AML-193 (cell line): ENCODE results near the gene VPREB1.
"Not testable (repeated sequence)": the region's sequence is repeated elsewhere in the genome, so short reads cannot be mapped to it uniquely, and the experiment has no call there.

Experiments
- DNase-seq, 2 experiments: peaks; one replicate each; lab custom pipeline; 2025; lab: John Stamatoyannopoulos, UW

The VPREB1 gene

DNA sequence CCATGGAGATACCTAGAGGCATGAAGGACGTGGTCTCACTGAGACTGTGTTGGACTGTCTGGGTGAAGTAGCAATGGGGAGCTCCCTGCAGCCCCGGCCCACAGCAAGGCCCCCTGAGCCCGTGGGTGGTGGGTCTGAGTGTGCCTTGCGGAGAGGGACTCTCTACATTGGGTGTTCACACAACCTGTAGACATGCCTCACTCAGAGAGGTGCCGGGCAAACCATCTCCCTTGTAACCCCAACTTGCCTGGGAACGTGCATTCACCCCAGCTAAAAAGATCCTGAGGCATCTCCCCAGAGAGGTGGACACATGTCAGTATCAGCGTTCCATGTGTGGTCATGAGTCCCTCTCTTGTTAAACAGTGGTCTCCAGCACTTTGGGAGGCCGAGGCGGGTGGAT lies 2.1 kb downstream of the VPREB1 start:
- DNase-seq = no peak

DNA sequence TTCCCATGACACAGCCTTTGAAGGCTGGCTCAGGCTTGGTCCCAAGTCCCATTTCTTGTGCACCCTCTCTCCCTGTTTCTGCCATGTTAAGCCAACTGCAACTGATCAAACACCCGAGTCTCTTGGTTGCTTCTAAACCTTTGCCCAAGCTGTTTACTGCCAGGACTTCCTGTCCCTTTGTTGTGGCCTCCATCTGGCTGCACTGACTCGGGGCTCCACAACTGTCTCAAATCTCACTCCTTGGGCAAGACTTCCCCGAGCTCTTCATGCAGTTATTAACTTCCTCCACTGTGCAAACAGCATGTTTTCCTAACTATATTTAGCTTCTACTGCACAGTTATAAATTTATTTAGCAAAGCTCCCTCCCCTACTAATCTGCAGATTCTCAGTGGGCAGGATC lies 4.3 kb downstream of the VPREB1 start:
- peak in 1 of 2 experiments; percentile 2 for DNase-seq

DNA sequence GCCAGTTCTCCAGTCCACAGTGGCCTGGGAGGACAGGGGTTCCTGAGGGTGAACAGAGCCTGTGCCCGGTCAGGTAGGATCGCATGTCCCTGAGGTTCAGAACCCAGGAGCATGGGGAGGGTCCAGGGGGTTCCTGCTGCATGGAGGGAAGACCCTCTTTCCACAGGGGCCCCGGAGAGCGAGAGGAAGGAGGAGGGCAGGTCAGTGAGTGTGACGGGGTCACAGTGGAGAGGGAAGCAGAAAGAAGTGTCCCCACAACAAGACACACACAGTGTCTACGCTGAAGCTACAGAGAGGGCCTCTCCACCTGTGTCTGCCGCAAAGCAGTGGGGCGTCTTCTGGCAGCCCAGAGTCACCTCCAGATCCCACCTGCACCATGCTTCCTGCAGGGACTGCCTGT lies 6.1 kb downstream of the VPREB1 start:
- DNase-seq = not testable (repeated sequence)

DNA sequence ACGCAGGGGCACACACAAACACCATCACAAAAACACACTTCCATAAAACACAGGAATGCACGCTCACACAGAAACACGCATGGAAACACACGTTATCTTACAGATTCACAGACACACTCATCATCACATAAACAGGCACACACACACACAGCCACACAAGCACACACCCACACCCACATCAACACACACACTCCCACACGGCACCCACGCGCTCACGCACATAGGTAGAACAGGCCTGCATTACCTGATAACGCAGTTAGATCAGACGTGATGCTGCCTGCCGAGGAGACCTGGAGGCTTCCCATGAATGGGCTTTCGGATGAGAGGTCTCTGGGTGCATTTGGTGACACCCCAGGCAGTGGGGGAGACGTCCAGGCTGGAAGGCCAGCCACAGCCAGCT lies 11.5 kb downstream of the VPREB1 start:
- DNase-seq = not testable (repeated sequence)

DNA sequence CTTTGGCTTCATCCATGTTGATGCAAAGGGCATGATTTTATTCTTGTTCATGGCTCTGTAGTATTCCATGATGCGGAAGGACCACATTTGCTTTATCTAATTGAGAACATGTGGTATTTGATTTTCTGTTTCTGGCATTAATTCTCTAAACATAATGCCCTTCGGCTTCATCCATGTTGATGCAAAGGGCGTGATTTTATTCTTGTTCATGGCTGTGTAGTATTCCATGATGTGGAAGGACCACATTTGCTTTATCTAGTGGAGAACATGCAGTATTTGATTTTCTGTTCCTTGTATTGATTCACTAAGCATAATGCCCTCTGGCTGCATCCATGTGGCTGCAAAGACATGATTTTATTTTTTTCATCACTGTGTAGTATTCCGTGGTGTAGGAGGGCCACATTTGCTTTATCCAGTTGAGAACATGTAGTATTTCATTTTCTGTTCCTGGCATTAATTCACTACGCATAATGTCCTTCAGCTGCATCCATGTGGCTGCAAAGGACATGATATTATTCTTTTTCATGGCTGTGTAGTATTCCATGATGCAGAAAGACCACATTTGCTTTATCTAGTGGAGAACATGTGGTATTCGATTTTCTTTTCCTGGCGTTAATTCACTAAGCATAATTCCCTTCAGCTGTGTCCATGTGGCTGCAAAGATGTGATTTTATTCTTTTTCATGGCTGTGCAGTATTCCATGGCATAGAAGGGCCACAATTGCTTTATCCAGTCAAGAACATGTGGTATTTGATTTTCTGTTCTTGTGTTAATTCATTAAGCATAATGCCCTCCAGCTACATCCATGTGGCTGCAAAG lies 14.2 kb downstream of the VPREB1 start:
- DNase-seq = not testable (repeated sequence)

DNA sequence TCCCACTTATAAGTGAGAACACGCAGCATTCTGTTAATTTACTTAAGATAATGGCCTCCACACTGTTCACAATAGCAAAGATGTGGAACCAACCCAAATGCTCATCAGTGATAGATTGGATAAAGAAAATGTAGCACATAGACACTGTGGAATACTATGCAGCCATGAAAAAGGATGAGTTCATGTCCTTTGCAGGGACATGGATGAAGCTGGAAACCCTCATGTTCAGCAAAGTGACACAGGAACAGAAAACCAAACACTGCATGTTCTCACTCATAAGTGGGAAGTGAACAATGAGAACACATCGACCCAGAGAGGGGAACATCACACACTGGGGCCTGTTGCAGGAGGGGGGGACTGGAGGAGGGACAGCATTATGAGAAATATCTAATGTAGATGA lies 15.6 kb downstream of the VPREB1 start:
- DNase-seq = not testable (repeated sequence)

DNA sequence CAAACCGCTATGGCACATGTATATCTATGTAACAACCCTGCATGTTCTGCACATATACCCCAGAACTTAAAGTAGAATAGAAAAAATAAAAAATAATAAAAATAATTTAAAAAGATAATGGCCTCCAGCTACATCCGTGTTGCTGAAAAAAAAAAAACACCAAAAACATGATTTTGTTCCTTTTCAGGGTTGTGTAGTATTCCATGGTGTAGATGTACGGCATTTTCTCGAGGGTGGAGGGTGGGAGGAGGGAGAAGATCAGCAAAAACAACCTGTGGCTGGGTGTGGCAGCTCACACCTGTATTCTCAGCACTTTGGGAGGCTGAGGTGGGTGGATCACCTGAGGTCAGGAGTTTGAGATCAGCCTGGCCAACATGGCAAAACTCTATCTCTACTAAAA lies 16.0 kb downstream of the VPREB1 start:
- not testable (repeated sequence) for DNase-seq

DNA sequence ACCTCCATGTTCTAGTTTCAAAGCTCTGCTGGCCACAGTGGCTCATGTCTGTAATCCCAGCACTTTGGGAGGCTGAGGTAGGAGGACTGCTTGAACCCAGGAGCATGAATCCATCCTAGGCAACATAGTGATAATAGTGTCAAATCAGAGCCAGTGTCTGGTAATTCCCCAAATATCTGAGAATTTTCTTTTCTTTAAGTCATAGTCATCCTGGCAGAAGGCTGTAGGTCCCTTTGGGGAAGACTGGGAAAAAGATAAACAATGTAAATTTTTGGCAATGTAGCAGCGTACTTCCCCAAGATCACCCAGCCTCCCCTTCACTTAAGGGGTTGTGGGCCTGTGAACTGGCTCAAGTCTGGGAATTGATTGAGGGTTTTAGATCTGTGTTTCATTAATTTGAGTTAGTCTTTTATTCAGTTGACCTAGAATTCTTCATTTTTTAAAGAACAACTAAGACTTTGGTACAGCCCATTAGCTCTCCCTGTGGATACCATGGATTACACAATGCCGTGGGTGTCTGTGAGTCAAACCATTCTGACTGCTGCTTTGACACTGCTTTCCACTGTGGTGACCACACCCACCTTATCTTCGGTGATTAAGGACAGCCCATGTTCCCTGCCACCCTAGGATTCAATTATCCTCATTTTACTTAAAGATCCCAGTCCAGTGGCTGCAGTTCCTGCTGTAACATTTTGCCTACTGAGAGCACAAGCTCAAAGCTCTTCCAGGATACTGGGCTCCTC lies 17.9 kb downstream of the VPREB1 start:
- DNase-seq = not testable (repeated sequence)

DNA sequence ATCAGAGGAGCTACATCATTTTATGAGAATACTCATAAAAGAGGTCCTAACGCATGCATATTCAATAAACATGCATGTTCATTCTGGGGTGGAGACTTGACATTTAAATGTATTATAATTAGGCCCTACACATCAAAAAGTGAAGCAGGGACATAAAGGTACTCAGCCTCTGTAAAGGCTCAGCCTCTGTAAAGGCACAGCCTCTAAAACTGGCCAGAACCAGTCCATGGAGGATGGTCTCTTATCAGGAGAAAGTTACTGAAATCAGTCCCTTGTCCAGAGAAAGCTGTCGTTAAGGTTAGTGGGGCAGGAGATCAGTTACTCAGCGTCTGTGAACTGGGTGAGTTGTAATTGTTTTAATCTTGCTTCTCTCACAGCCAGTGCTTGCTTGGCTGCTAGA lies 19.2 kb downstream of the VPREB1 start:
- not testable (repeated sequence) for DNase-seq

DNA sequence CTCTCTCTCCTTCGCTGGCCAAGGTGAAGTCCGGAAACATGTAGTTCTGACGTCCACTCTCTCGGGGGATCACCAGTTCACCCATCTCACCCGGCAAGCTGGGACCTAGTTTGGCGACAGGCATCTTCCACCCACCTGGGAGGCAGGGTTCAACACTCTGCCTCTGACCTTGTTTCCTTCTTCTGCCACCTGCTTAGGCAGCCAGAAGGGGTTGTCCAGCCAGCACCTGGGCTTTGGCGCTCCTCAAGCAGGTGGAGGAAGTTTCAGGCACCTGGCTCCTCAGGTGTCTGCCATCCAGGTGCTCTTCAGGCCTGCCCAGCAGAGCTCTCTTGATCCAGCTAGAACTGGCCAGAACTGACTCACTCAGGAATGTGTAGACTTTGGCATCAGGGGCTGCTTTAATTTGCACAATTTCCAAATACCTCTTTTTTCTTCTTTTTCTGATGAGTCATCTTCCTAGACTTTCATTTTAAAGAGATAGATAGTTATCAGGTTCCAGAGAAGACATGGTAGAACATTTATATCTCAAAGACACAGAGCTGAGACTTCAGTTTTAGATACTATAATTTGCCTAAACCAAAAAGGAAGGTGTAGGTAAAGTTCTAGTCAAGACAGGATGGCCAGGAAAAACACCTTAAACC lies 25.6 kb downstream of the VPREB1 start:
- not testable (repeated sequence) for DNase-seq

DNA sequence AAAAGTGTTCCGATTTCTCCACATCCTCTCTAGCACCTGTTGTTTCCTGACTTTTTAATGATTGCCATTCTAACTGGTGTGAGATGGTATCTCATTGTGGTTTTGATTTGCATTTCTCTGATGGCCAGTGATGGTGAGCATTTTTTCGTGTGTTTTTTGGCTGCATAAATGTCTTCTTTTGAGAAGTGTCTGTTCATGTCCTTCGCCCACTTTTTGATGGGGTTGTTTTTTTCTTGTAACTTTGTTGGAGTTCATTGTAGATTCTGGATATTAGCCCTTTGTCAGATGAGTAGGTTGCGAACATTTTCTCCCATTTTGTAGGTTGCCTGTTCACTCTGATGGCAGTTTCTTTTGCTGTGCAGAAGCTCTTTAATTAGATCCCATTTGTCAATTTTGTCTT lies 32.8 kb downstream of the VPREB1 start:
- DNase-seq = not testable (repeated sequence)

DNA sequence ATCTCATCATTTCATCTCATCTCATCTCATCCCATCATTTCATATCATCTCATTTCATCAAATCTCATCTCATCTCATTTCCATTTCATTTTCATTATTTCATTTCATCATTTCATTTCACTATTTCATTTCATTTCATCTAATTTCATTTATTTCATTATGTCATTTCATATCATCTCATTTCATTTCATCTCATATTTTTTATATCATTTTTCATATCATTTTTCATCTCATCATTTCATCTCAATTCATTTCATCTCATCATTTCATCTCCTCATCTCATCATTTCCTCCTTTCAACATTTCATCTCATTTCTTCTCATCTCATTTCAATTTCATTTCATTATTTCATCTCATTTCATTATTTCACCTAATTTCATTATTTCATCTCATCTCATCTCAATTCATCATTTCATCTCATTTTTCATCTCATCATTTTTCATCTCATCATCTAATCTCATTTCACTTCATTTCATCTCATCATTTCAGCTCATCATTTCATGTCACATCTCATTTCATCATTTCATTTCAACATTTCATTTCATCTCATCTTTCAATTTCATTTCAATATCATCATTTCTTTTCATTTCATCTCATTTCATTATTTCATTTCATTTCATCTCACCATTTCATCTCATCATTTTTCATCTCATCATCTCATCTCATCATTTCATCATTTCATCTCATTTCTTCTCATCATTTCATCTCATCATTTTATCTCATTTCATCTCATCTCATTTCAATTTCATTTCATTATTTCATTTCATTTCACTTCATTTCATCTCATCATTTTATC lies 40.6 kb downstream of the VPREB1 start:
- DNase-seq = not testable (repeated sequence)

DNA sequence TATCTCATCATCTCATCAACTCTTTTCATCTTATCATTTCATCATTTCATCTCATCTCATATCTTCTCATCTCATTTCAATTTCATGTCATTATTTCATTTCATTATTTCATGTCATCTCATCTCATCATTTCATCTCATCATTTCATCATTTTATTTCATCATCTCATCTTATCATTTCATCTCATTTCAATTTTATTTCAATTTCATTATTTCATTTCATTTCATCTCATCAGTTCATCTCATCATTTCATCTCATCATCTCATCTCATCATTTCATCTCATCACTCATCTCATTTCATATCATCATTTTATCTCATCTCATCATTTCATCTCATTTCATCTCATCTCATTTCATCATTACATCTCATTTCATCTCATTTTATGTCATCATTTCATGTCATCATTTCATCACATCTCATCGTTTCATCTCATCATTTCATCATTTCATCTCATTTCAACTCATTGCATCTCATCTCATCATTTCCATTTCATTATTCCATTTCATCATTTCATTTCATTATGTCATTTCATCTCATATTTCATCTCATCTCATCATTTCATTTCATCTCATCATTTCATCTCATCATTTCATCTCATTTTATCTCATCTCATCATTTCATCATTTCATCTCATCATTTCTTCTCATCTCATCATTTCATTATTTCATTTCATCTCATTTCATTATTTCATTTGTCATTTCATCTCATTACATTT lies 42.0 kb downstream of the VPREB1 start:
- not testable (repeated sequence) for DNase-seq

DNA sequence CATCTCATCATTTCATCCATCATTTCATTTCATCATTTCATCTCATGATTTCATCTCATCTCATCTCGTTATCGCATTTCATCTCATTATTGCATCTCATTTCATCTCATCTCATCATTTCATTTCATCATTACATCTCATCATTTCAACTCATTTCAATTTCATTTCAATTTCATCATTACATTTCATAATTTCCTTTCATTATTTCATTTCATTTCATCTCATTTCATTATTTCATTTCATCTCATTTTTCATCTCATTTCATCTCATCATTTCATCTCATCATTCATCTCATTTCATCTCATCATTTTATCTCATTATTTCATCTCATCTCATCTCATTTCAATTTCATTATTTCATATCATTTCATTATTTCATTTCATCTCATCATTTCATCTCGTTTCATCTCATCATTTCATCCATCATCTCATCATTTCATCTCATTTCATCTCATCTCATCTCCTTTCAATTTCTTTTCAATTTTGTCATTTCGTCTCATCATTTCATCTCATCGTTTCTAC lies 42.6 kb downstream of the VPREB1 start:
- not testable (repeated sequence) for DNase-seq

DNA sequence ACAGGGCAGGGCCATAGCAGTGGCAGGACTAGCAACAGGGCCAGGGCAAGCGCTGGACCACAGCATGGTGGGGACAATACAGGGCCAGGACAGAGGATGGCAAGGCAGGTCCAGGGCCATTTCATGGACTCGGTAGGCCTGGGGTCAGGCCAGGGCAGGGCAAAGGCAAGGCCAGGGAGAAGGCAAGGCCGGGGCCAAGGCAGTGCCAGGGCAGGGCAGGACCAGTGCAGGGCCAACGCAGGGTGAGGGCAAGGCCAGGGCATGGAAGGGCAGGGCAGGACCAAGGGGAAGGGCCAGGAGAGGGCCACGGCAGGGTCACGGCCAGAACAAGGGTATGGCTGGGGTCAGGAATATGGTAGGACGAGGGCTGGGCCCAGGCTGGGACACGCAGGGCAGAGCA lies 45.1 kb downstream of the VPREB1 start:
- DNase-seq = not testable (repeated sequence)

DNA sequence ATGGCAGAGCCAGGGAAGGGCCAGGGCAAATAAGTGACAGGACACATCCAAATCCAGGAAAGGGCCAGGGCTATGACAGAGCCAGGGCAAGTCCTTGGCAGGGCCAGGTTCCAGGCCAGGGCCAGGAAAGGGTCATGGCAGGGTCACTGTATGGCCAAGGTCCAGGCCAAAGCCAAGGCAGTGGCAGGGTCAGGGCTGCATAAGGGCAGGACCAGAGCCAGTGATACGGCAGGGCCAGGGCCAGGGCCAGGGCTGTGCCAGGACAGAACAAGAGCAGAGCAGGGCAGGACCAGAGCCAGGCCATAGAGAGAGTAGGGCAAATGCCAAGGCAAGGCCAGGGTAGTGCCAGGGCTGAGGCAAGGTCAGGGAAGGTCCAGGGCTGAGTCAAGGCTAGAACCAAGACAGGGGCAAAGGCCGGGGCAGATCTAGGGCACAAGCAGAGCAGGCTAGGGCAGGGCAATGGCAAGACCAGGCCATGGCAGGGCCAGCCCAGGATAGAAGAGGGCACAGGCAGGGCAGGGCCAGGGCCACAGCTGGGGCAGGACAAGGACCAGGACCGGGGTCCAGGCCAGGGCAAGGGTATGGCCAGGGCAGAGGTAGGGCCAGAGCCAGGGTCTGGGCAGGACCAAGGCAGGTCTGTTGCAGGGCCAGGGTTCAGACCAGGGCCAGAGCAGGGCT lies 46.7 kb downstream of the VPREB1 start:
- not testable (repeated sequence) for DNase-seq

DNA sequence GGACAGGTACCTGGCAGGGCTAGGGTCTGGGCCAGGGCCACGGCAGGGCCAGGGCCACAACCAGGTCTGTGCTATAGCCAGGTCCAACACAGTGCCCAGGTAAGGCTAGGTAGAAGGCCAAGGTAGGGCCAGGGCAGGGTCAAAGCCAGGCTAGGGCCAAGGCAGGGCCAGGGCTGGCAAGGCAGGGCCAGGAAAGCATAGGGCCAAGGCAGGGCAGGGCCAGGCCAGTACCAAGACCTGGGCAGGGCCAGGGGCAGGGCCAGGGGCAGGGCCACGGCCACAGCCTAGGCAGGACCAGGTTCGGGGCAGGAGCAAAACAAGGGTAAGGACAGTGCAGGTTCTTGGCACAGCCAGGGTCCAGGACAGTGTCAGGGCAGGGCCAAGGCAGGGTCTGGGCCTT lies 48.1 kb downstream of the VPREB1 start:
- DNase-seq = not testable (repeated sequence)

DNA sequence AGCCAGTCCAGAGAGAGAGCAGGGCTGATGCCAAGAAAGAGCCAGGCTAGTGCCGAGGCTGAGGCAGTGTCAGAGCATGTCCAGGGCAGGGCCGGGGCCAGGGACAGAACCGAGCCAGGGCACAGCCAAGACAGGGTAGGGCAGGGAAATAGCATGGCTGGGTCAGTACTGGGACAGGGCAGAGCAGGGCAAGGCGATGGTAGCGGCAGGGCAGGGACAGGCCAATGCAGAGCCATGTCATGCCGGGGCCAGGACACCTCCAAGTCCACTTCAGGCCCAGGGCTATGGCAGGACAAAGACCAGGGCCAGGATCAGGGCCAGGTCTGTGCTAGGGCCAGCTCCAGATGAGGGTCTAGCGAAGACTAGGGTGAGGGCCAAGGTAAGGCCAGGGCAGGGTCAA lies 48.9 kb downstream of the VPREB1 start:
- not testable (repeated sequence) for DNase-seq

DNA sequence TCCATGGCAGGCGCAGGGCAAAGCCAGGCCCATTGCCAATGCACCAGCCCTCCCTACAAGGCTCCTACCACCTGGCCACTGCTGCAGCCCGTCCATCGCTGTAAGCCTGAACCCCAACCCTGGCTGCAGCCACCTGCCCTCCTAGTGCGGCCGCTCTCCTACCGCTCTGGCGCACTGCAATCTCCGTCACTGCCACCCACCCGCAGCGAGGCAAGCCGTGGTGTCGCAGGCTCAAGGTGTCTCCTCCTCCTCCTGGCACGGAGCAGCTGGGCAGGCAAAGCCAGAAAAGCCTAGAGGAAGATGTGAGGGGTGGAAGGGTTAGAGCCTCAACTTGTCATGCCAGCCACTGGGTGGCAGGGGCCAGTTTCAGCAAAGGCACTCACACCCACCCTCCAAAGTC lies 50.1 kb downstream of the VPREB1 start:
- DNase-seq = not testable (repeated sequence)
